NCI-H524 (cell line): ENCODE data around the gene ZFPM1.
"Not testable (repeated sequence)": the region's sequence is repeated elsewhere in the genome, so short reads cannot be mapped to it uniquely, and the experiment has no call there.

Experiments used
- DNase-seq, 2 experiments: peaks; one replicate each; lab custom pipeline; 2025; lab: John Stamatoyannopoulos, UW

Gene ZFPM1

DNA sequence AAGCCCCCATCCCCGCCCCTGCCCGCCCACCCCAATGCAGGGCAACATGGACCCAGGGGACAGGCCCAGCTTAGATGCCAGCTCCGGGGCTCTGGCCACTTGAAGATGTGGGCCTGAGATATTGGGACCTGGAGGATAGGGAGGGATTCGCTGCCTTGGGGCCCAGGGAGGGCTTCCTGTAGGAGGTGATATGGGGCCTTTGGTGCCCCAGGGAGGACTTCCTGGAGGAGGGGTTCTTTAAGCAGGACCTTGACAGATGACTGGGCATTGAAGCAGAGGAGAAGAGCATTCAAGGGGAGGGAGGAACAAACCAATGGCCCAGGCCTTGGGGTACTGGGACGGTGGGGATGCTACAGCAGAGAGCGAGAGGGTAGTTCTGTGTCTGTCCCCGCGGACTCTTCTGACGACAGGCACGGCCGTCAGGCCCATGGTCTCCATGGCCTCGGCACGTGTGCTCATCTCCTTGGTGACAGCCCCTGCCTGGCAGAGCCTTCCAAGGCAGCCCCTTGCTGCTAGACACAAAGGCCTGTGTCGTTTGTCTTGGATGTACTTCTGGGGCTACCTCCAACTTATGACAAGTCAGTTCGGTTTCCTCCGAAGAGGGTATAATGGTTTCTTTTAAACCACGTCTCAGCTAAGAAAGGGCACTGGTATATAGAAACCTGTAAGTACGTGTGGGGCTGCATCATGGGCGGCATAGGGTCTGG, 61.6 kb downstream of the ZFPM1 start:
- DNase-seq, result no peak

DNA sequence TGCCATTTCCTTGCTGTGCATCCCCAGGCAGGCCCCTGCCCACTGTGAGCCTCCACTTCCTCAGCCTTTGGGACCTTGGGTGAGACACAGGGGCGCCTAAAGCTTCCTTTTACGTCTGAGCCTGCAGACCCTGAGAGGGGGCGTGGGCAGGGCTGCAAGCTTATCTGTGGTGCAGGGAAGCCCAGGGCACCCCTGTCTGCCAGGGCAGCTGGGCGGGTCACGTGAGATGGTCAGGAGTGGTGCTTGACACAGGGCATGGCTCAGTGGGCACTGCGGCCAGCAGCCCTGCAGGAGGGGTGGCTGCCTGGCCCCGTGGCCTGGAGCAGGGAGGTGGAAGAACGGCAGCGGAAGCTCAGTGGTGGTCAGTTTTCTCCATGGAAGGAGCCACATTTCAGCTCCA, 62.3 kb downstream of the ZFPM1 start:
- DNase-seq, result no peak

DNA sequence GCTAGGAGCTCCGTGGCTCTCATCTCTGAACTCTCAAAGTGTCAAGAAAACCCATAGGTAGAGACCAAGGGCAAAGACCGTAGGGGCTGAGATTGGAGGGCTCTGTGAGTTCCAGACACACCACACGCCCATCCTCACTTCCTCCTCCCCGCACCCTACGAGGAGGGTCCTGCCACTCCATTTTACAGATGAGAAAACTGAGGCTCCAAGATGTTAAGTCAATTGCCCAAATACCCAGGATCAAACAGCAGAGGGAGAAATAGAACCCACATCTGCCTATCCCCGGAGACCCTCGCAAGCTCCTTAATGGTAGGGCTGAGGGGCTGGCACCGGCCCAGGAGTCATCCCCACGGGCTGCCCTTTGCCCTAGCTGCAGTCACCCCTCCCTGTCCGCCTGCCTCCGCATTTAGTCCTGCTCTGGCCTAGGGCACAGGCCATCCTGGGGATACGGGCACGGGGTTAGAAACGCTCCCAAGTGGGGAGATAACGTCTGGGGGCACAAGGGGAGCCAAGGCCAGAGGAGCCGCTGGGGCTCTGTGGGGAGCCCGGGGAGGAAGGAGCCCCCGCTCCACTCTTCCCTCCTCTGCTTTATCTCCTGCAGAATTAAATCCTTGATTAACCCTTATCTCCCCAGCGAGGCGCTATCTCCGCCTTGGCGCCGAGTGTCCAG, 63.0 kb downstream of the ZFPM1 start:
- no peak for DNase-seq

DNA sequence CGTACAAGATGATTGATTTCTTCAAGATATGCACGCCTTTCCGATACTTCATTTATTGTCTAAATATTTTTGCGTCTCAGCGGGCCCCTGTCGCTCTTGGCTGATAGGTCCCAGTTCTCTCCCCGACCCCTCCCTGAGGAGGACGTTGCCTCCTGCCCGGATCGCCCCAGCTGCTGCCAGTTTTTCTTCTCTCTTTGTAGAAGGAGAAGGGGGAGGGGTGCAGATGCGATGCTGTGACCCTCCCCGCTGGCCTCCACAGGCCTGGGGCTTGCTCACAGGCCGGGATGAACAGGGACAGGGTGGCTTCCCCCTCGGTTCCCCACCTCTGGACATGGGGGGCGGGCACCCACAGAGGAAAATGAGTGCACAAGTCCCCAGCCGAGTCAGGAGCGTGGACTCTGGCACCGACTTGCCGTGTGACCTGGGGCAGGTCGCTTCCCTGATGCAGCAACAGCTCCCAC, 63.6 kb downstream of the ZFPM1 start:
- no peak for DNase-seq

DNA sequence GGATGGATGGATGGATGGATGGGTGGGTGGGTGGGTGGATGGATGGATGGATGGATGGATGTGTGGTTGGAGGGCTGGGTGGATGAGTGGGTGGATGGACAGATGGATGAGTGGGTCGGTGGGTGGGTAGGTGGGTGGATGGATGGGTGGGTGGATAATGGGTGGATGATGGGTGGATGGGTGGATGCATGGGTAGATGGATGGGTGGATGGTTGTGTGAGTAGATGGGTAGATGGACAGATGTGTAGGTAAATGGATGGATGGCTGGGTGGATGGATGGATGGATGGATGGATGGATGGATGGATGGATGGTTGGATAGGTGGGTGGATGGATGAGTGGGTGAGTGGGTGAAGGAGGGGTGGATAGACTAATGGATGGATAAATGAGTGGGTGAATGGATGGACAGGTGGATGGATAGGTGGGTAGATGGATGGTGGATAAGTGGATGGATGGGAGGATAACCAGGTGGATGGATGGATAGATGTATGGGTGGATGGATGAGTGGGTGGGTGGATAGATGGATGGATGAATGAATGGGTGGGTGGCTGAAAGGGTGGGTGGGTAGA, 64.2 kb downstream of the ZFPM1 start:
- DNase-seq, result not testable (repeated sequence)

DNA sequence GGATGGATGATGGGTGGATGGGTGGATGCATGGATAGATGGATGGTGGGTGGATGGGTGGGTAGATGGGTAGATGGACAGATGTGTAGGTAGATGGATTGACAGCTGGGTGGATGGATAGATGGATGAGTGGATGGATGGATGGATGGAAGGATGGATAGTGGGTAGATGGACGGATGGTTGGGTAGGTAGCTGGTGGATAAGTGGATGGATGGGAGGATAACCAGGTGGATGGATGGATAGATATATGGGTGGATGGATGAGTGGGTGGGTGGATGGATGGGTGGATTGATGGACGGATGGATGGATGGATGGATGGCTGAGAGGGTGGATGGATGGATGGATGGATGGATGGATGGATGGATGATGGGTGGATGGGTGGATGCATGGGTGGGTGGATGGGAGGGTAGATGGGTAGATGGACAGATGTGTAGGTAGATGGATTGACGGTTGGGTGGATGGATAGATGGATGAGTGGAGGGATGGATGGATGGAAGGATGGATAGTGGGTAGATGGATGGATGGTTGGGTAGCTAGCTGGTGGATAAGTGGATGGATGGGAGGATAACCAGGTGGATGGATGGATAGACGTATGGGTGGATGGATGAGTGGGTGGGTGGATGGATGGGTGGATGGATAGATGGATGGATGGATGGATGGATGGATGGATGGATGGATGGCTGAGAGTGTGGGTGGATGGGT, 65.5 kb downstream of the ZFPM1 start:
- not testable (repeated sequence) for DNase-seq

DNA sequence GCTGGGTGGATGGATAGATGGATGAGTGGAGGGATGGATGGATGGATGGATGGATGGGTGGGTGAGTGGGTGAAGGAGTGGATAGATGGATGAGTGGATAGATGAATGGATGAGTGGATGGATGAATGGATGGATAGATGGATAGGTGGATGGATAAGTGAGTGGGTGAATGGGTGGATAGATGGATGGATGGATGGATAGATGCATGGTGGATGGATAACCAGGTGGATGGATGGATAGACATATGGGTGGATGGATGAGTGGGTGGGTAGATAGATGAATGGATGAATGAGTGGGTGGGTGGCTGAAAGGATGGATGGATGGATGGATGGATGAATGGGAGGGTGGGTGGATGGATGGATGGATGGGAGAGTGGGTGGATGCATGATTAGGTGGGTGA, 66.2 kb downstream of the ZFPM1 start:
- no peak for DNase-seq

DNA sequence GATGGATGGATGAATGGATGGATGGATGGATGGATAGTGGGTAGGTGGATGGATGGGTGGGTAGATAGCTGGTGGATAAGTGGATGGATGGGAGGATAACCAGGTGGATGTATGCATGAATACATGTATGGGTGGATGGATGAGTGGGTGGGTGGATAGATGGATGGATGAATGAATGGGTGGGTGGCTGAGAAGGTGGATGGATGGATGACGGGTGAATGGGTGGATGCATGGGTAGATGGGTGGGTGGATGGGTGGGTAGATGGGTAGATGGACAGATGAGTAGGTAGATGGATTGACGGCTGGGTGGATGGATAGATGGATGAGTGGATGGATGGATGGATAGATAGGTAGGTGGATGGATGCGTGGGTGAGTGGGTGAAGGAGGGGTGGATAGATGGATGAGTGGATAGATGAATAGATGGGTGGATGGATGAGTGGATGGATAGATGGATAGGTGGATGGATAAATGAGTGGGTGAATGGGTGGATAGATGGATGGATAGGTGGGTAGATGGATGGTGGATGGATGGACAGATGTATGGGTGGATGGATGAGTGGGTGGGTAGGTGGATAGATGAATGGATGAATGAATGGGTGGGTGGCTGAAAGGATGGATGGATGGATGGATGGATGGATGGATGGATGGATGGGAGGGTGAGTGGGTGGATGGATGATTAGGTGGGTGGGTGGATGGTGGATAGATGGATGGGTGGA, 67.0 kb downstream of the ZFPM1 start:
- no peak for DNase-seq

DNA sequence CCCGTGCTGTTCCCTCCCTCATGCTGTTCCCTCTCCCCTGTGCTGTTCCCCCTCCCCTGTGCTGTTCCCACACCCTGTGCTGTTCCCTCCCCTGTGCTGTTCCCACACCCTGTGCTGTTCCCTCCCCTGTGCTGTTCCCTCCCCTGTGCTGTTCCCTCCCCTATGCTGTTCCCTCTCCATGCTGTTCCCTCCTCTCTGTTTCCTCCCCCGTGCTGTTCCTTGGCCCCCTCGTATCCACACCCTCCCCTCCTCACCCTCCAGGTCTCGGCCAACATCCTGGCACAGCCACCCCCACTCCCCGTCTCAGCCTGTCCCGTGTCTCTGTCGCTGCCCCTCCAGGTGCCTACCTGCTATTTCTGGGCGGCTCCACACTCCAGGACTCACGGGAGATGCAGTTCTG, 68.6 kb downstream of the ZFPM1 start:
- DNase-seq, result no peak

DNA sequence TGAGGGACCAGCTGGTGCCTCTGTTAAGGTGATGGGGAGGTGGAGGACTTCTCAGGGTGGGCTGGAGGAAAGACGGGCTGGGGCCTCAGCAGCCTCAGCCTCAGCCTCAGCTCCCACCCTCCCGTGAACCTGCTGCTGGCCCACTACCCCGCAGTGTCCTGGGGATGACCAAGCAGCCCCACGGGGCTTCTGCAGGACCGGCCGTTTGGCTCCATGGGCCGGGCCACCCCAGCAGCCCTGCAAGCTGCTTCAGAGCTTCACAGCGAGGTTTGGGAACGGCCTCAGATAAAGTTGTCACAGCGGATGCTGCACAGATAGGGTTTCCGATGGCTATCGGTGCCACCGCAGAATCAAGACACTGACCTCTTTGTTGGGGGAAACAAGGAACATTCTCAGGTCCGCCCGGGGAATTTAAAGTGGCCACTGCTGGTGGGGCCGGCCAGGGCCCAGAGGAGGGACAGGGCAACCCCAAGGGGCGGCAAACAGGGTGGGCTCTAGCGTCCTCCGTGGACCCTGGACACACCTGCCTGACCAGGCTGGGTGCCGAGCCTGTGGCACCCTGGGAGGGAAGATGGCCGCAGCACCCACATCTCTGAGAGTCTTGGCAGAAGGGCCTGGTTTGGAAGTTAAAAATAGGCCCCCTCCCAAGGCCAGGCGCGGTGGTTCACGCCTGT, 69.3 kb downstream of the ZFPM1 start:
- DNase-seq, result no peak

DNA sequence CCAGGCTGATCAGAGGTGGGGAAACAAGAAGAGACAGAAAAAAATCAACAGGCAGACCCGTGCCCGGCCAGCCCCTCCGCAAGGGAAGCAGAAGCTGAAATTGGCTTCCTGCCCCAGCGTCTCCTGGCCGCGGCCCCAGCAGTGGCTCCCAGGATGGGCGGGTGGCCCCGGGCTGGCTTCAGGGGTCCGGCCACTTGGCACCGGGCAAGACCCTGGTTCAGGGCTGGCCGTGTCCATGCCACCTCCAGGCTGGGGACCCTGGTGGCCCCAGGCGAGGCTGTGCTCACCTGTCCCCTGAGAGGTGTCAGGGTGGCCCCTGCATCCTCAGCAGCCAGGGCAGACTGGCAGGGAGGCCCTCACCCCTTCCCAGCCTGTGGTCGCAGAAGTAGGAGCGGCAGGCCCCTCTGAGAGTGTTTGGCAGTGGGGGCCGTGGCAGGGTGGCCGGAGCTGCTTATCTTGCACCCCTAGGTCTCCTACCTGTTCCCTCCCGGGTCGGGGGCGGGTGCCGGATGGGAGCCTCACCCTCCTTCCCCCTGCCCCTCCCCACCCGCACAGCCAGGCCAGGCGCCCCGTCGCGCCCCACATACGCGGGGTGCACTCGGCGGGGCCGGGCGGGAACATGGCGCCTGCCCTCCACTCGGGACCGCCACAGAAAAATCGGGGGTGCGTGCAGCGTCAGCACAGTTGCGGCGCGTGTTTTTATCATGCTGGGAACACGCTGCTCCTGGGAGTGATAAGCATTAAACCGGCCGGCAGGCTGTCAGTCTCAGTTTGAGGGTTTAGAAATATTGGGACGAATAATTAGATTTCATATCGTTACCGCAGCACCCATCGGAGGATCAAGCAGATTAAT, 70.5 kb downstream of the ZFPM1 start:
- no peak for DNase-seq

DNA sequence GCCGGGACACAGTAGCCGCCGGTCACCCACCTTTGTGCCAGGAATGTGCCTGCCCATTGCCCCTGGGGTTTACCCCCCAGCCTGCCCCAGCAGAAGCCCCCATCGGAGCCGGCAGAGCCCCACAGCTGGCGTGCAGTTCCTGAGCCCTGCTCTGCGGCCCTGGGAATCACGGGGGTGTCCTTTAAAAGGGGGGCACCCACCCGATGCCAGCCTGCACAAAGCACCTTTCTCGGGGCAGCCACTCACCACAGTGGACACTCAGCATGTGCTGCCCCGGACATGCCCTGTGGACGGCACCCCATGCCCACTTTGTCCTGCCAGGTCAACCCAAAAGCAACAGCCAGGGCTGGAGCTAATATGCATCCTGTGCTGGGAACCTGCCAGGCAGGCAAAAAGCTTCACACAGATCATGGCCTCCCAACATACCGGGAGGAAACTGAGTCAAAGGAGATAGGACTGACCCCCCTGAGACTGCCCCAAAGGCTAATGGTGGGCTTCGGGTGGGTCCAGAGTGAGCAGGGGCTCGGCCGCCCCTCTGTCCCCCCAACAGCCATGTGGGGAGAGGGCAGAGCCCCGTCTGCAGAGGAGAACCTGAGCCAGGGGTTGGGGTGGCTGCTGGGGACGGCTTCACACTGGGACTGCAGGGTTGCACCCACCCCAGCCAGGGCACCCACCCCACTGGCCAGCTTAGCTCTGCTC, 71.3 kb downstream of the ZFPM1 start:
- DNase-seq, result no peak

DNA sequence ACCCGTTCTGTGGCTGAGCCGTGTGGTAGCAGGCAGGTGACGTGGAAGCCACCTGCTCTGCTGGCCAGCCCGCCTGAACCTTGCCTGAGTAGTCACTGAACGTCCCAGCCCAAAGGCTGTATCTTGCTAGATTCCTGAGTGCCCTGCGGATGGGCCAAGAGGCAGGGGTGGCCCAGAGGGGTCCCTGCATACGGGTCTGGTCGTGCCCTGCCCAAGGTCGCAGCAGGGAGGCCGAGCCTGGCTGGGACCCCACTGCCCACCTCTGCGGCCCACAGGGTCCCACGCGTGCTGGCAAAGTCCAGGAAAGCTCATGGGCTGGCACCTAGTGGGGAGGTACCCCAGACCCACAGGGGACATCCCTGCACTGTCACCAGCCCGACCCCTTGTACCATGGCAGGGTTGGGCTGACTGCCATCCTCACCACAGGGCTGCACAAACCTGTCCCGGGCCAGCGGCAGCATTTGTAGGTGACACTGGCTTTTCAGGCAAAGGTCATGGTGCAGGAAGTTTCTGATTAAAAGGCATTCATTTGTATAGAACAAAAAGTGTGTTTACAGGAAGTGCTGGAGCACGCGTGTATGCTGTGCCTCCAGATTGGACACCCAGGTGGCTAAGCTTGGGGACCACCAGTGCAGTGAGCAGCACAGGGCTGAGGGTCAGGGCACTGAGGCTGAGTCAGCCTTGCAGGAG, 72.0 kb downstream of the ZFPM1 start:
- DNase-seq, result no peak

DNA sequence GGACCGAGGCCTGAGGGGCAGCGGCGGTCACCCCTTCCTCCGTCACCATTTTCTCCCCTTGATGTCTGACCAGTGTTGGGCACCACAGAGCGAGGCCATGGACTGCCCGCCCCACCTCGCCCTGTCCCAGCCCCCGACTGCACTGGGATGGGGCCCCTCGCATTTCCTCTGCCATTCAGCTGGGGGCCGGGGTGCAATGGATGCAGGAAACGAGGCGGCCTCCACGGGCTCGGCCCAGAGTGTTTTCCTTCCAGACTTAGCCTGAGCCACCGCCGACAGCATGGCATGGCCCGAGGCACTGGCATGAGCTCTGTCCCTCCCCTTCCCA, 72.5 kb downstream of the ZFPM1 start:
- DNase-seq, result no peak

DNA sequence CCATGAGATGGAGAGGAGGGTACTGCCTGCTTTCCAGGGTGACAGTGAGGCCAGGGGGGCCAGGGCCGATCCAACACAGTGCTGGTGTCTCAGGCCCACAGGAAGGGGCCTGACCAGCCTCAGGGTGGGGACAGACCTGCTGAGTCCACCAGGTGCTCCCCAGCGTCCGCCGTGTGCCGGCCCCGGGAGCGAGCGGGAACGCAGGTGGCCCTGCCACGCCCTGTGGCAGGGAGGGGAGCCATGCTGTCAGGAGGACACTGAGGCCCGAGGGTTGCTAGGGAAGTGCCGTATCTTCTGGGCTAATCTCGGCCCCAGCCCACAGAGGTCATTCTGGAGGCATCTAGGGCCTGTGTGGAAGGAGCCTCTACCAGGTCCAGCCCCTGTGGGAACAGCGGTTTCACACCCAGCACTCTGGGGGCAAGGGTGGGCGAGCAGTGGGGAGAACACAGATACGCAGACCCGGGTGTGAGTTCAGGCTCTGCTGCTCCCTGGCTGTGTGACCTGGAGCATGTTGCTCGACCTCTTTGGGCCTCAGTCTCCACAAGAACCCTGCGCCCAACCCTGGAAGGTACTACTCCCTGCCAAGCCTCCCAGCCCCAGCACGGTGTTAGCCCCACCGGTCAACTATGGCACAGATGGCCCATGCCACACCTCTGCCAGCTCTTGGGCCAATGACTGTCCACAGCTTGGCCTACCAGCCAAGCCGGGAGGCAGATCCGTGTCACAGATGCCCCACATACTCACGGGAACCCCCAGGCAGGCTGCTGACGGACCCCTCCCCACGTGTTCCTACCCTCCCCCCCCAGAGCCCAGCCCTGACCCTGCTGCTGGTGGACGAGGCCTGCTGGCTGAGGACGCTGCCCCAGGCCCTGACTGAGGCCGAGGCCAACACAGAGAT, 73.2 kb downstream of the ZFPM1 start:
- no peak for DNase-seq

DNA sequence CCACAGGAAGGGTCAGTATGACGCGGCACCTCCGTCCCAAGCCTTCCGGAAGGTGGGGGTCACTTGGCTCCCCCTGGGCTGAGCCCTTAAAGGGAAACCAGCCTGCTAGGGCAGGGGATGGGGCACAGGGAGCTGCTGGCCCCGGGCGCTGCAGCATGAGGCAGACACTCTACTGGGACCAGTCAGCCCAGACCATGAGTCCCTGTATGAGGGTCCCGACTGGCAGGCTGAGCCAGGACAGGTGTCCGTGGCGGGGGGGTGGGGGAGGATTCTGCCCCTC, 73.8 kb downstream of the ZFPM1 start:
- no peak for DNase-seq

DNA sequence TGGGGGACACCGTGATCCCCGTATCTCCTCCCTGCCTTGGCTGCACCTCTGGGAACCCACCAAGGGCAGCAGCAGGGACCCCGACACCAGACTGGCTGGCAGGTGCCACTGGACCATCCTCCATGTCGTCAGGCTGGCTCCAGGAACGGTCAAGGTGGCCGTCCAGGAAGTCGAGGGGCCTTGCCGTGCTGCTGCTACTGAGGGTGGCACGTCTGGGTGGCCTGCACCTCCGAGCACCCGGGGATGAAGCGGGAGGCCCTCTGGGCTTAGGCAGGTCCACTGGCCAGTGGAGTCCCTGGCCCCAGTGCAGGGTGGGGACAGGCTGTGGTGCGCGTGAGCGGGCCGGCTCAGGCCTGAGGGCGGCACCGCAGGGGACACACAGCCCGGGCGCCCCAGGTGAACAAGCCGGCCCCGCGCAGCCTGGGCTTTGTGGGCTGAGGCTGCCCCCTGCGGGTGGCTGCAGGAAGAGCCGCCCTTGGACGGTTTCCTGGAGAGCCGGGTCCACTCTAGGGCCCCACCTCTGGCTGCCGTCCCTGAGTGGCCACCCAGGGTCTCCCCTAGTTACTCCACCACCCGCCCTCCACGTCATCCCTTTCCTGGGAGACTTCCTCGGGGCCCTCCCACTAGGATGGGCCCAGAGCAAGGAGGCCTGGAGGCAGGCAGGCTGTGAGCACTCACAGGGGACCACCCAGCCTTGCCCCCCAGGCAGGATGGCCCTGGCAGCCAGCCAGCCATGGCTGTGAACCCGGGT, 74.3 kb downstream of the ZFPM1 start:
- DNase-seq, result peak; percentile 13 to 63
